ENCODE results near the gene DDAH2.

DNA sequence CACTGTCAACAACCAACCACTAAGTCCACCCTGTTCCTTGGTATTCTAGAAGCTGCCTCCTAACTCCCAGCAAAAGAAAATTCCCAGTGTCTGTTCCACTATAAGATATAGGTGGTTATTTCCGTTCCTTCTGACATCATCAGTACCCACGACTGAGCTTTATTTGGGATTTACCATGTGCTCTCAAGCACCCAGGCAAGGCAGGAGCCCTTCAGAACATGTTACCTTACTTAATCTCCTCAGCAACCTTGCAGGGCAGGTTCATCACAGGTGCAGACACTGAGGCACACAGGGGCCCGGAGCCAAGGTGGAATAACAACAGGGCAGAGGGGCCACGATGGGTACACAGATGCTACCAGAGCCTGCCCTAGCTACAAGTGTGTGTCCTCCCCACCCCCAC lies 36.7 kb downstream of the DDAH2 start:
- TF ChIP-seq CTCF (IDR thresholded peaks at IDR 0.05 in 2 of 3, conservative IDR thresholded peaks at IDR 0.05 in 1 of 3; ENCODE audit: borderline replicate concordance in 1 of 3, insufficient read depth in 1 of 3, low read depth in 2 of 3, low read length in 2 of 3) (no peak), ZFX (IDR thresholded peaks at IDR 0.05) (no peak), CBX3 (IDR thresholded peaks at IDR 0.05; ENCODE audit: low read depth) (no peak)
